GM18511 (cell line): ENCODE measurements around the gene DVL1.

Source experiments
- ATAC-seq: cut with Tn5 transposase; IDR thresholded peaks from one replicate; pipeline ENCODE4 v1.9.1; 2021; ENCODE audit warnings: mild to moderate bottlenecking, moderate library complexity; ENCODE audit not compliant: unreplicated experiment

DVL1 gene

DNA sequence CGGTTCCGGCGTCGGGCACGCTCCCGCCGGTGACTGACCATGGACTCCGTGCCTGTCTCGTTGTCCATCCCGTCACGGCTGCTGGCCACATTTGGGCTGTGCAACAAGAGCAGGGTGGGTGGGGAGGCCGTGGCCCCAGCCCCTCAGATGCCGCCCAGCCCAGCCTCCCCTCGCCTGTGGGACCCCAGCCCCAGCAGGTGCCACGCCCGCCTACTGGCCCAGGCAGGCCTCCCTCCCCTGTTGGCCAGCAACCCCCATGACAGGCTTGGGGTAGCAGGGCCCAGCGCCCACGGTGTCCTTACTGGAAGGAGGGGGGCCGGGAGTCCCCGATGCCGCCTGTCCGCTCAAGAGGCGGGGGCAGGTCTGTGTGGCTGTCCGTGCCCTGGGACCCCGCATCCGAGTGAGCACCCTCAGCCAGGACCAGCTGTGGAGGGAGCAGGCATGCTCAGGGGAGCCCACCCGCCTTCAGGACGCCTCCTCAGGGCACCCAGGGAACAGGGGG is 7.1 kb downstream of the DVL1 start:
- ATAC-seq = no peak

DNA sequence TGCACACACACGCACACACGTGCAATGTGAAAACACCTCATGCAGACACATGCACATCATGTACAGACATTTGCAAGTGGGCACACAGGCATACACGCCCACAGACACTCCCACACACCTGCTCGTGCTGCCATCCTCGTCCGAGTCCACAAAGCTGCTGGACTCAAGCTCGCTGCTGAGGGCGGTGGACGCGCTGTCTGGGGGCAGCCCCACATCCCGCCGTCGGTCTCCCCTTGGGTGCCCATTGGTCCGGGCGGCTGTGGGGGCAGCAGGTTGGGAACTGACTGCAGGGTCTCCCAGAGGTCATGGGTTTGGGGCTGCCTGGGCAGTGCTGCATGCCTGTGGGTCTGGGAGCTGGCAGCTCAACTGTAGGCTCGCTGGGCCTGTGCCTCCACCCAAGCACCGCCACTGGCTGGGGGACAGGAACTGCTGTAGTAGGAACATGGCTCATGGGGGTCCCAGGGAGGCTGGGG is 7.6 kb downstream of the DVL1 start:
- no peak for ATAC-seq

DNA sequence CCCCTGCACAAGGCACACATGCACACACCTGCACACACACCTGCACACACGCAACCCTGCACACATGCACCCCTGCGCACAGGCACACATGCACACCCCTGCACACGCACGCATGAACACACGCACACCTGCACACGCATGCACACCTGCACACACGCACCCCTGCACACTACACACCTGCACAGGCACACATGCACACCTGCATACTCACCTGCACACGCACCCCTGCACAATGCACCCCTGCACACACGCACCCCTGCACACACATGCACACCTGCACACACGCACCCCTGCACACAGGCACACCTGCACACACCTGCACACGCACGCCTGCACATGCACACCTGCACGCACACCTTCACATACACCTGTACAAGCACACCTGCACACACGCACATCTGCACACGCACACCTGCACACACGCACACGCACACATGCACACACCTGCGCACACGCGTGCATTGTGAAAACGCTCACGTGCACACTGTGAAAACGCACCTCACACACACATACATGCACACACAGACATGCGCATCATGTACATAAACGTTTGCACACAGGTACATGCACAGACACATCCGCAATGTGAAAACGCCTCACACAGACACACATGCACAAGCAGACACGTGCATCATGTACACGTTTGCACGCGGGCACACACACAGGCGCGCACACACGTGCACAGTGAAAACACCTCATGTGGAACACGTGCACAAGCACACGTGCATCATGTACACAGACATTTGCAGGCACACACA is 8.2 kb downstream of the DVL1 start:
- ATAC-seq = no peak

DNA sequence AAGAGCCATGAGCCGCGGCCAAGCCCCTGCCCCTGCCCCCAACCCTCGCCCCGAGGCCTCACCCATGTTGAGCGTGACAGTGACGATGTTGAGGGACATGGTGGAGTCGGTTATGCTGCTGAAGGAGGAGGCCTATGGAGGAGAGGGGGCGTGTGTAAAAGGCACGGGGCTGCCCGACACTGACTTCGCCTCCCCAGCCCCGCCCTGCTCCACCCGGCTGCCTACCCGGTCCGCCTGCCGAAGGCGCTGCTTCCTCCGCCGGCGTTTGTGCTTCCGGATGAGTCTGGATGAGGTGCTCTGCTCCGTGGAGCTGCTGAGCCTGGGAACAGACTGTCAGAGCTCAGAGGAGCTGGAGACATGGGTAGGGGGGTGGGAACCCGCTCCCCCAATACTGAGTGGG is 9.0 kb downstream of the DVL1 start:
- ATAC-seq = no peak

DNA sequence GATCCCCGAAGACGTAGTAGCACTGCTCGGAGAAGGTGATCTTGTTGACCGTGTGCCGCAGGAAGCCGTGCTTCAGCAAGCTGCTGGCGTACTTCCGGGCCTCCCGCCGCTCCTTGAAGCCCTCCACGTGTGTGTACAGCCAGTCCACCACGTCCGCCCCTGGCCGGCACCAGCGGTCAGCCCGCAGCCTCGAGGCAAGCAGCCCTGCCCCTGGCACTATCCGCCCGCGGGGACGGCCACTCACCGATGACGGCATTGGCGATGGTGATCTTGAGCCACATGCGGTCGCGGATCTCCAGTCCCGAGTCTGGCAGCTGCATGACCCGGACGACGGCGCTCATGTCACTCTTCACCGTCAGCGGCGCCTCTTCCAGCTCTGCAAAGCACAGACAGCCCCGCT is 10.9 kb downstream of the DVL1 start:
- no peak for ATAC-seq

DNA sequence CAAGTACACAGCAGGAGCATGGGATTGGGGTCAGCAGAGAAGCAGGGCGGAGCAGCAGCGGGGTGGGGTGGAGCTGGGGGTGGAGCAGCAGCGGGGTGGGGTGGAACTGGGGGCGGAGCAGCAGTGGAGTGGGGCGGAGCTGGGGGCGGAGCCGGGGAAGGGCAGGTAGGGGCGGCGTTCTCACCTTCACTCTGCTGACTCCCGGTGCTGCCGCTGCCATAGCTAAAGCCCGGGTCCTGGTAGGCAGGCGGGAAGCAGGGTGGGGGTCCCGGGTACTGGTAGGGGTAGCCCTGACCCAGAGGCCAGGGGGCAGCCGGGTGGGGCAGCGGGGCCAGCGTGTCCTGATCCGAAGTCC is 11.4 kb downstream of the DVL1 start:
- ATAC-seq = no peak

DNA sequence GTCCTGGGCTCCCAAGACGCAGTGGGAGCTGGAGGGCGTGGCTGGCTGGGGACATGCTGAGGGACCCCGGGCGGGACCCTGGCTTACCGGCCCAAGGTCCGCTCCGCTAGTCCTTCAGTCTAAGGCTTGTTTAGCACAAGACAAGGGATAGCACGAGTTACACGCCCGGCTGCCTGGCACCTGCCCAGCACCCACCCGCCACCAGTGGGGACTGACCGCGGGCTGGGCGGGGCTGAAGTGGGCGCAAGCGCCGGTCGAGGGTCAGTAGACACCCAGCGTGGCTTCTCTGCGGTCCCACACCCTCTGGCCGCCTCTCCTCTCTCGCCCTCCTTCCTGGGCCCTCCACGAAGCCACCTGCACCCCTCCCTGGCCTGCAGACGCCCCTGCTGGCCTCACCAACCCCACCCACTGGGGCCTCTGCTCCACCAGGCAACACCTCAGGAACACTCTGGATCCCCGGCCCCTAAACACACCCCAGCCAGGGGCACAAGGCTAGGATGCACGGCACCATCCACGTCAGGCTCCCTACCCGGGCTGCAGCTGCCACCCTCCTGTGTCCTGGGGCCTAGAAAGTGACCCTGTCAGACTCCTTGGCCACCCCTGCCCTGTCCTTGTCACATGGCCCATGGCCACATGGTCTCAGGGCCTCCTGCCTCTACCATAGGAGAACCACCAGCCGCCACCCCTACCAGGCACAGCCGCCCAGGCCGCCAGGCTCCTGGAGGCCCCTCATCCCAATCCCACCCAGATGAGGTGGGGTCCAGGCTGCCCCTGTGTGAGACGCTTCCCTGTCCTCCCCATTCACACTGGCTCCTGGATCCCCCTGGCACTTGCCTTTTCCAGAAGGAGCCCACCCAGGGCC is 12.1 kb downstream of the DVL1 start:
- no peak for ATAC-seq

DNA sequence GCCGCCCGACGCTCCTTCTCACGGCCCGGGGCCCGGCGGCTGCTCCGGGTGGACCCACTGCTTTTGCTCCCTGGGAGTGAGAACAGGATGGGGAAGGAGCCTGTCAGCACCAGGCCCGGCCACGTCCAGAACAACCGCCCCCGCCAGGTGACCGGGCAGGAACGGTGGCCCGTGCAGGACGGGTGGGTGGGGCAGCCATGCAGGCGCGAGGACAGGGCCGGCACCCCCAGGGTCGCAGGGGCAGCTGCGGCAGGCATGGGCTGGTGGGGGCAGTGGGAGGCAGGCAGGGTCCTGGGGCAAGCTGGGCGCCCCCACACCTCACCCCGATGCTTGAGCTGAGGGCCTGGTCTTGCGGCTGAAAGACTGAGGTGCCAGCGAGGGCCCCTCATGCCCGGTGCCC is 12.8 kb downstream of the DVL1 start:
- no peak for ATAC-seq

DNA sequence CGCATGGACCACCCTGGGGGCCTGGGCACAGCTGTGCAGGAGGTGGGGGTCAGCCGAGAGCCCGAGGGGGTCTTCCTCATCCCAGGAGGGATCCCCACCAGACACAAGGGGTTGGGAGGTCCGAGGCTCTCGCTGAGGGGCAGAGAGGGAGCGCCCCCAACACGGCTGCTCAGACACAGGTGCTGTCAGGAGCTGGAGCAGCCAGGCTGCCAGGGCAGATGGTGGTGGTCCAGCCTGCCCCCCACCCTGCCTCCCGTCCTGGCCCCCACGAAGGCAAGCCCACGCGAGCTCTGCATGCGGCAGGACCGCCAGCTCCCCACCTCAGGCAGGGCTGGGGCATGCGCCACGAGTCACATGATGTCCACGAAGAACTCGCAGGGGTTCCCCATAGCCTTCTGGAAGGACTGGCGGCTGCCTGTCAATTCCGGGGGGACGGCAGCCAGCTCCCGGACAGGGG is 13.4 kb downstream of the DVL1 start:
- ATAC-seq = no peak

DNA sequence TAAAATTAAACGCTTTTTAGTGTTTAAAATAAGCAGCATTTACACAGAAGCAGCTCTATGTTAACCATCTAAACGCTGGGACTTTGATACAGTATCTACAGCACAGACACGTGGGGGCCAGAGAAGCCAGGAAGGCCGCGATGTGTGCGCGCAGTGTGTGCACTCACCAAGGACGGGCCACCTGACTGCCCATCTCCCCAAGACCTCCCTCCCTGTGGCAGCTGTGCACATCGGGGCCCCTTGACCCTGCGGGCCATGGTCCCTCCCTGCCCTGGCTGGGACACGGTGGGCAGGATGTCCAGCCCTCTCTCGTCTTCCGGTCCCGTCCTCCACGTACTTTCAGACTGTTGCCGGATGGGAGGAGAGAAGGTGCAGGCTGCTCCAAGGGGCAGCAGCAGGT is 13.9 kb downstream of the DVL1 start:
- ATAC-seq = no peak

DNA sequence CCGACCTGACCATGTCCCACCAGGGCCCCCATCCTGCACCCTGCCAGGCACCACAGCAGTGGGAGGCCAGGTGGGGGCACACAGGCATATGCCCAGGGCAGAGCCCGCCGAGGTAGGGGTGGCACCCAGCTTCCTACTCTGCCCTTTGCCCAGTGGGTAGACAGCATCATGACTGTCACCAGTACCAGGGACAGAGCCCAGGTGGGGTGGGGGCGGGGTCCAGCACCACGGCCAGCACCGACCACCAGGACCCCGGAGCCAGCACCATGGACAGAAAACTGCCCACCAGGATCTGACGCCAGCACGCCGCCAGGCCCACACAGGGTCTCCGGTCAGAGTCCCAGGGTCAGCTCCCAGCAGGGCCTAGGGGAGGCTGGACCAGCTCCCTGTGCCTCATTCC is 14.4 kb downstream of the DVL1 start:
- no peak for ATAC-seq

DNA sequence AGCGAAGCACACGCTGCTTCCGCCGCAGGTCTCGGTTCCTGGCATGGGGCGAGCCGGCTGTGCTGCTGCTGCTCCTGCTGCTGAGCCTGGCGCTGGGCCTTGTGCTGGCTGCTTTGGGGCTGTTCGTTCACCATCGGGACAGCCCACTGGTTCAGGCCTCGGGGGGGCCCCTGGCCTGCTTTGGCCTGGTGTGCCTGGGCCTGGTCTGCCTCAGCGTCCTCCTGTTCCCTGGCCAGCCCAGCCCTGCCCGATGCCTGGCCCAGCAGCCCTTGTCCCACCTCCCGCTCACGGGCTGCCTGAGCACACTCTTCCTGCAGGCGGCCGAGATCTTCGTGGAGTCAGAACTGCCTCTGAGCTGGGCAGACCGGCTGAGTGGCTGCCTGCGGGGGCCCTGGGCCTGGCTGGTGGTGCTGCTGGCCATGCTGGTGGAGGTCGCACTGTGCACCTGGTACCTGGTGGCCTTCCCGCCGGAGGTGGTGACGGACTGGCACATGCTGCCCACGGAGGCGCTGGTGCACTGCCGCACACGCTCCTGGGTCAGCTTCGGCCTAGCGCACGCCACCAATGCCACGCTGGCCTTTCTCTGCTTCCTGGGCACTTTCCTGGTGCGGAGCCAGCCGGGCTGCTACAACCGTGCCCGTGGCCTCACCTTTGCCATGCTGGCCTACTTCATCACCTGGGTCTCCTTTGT is 15.5 kb downstream of the DVL1 start:
- ATAC-seq = no peak

DNA sequence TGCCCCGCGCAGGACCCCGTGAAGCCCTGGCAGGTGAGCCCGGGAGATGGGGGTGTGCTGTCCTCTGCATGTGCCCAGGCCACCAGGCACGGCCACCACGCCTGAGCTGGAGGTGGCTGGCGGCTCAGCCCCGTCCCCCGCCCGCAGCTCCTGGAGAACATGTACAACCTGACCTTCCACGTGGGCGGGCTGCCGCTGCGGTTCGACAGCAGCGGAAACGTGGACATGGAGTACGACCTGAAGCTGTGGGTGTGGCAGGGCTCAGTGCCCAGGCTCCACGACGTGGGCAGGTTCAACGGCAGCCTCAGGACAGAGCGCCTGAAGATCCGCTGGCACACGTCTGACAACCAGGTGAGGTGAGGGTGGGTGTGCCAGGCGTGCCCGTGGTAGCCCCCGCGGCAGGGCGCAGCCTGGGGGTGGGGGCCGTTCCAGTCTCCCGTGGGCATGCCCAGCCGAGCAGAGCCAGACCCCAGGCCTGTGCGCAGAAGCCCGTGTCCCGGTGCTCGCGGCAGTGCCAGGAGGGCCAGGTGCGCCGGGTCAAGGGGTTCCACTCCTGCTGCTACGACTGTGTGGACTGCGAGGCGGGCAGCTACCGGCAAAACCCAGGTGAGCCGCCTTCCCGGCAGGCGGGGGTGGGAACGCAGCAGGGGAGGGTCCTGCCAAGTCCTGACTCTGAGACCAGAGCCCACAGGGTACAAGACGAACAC is 16.3 kb downstream of the DVL1 start:
- no peak for ATAC-seq

DNA sequence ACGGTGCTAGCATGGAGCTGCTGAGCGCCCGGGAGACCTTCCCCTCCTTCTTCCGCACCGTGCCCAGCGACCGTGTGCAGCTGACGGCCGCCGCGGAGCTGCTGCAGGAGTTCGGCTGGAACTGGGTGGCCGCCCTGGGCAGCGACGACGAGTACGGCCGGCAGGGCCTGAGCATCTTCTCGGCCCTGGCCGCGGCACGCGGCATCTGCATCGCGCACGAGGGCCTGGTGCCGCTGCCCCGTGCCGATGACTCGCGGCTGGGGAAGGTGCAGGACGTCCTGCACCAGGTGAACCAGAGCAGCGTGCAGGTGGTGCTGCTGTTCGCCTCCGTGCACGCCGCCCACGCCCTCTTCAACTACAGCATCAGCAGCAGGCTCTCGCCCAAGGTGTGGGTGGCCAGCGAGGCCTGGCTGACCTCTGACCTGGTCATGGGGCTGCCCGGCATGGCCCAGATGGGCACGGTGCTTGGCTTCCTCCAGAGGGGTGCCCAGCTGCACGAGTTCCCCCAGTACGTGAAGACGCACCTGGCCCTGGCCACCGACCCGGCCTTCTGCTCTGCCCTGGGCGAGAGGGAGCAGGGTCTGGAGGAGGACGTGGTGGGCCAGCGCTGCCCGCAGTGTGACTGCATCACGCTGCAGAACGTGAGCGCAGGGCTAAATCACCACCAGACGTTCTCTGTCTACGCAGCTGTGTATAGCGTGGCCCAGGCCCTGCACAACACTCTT is 17.0 kb downstream of the DVL1 start:
- no peak for ATAC-seq

DNA sequence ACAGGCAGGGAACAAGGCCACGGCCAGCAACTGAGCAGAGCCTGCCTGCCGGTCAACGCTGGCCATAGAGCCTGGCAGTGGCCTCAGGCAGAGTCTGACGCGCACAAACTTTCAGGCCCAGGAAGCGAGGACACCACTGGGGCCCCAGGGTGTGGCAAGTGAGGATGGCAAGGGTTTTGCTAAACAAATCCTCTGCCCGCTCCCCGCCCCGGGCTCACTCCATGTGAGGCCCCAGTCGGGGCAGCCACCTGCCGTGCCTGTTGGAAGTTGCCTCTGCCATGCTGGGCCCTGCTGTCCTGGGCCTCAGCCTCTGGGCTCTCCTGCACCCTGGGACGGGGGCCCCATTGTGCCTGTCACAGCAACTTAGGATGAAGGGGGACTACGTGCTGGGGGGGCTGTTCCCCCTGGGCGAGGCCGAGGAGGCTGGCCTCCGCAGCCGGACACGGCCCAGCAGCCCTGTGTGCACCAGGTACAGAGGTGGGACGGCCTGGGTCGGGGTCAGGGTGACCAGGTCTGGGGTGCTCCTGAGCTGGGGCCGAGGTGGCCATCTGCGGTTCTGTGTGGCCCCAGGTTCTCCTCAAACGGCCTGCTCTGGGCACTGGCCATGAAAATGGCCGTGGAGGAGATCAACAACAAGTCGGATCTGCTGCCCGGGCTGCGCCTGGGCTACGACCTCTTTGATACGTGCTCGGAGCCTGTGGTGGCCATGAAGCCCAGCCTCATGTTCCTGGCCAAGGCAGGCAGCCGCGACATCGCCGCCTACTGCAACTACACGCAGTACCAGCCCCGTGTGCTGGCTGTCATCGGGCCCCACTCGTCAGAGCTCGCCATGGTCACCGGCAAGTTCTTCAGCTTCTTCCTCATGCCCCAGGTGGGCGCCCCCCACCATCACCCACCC is 17.9 kb downstream of the DVL1 start, which contains the start of gene TAS1R3:
TSS of gene TAS1R3 (plus strand) at position 213 of the 898 bp plus-strand sequence. CDS start at position 279, 66 bp downstream.
- no peak for ATAC-seq

DNA sequence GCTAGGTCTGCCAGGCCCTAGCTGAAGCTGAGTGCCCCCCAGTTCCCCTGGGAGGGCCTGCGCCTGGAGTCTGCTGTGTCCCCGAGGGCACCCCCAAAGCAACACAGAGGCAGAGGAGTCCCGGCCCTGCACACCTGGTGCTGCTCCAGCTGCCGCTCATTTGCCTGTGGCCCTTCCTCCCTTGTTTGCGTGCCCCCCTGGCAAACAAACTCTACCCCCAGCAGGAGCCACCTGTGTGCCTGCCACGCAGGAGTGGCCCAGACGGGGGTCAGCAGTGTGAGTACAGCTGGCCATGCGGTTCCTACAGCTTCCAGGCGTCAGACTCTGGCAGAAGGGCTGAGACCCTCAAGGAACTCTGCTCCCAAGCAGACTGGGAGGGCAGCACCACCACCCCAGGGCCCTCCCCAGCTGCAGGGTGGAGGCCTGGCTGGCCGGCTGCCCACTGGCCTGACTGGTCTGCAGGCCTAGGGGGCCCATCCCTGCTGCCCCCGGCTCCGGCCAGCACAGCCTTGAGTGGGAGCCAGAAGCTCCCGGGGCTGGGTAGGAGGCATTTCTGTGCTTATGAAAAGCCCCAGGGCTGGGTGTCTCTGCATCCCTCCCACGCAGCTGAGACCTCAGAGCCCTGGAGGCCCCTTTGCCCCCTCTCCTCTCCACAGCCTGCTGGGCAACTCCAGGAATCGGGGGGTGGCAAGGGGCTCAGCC is 18.7 kb downstream of the DVL1 start:
- ATAC-seq = no peak

DNA sequence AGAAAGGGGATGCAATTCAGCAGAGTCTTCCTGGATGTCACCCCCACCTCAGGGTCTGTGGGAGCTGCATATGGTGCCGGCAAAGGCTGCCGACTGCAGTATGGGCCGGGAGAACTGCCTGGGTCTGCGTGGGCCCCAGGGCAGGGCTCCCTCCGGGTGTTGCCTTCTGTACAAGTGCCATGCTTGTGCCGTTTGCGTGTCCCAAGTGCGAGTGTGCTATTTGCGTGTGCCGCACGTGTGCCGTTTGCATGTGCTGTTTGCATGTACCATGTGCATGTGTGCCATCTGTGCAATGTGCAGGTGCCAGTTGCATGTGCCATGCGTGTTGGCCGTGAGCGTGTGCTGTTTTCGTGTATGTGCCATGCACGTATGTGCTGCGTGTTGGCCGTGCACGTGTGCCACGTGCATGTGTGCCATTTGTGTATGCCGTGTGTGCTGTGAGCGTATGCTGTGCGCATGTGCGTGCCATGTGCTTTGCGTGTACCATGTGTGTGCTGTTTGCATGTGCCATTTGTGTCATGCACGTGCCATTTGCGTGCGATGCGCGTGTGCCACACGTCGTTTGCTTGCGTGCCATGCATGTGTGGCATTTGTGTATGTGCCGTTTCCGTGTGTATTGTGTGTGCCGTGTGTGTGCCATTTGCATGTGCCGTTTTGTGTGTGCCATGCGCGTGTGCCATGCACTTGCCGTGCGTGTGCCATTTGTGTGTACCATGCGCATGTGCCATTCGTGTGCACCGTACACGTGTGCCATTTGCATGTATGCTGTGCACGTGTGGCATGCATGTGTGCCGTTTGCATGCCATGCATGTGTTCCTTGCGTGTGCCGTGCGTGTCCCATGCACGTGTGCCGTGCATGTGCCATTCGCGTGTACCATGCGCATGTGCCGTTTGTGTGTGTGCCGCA is 19.7 kb downstream of the DVL1 start:
- ATAC-seq = no peak
